Measurements from ENCODE around the gene PRAMEF11.
"Not testable (repeated sequence)": the region's sequence is repeated elsewhere in the genome, so short reads cannot be mapped to it uniquely, and the experiment has no call there.

PRAMEF11 gene

GRCh38 chr1:12831310-12831709 is at the start of gene PRAMEF11:
Gene PRAMEF11 (minus strand): TSS chr1:12831410. CDS start chr1:12828789, 2,621 bp downstream.
- not testable (repeated sequence) for DNase-seq

- not testable (repeated sequence) for DNase-seq
Measured at GRCh38 chr1:12878453-12878852, 47.2 kb upstream of the PRAMEF11 start.

GRCh38 chr1:12863131-12863880 is 32.1 kb upstream of the PRAMEF11 start:
- DNase-seq, result not testable (repeated sequence)

- not testable (repeated sequence) for DNase-seq
Measured at GRCh38 chr1:12856786-12857185, 25.6 kb upstream of the PRAMEF11 start, which contains the start of gene PRAMEF2. Gene PRAMEF2 (plus strand): TSS chr1:12857086. CDS start chr1:12859010, 1,924 bp downstream.

GRCh38 chr1:12851779-12852178 is 20.6 kb upstream of the PRAMEF11 start:
- DNase-seq, result no peak

GRCh38 chr1:12848620-12849019 is 17.4 kb upstream of the PRAMEF11 start, which contains the start of gene HNRNPCL1:
Gene HNRNPCL1 (minus strand): TSS chr1:12848720. CDS start chr1:12848289, 431 bp downstream.
- not testable (repeated sequence) for DNase-seq

GRCh38 chr1:12833251-12833650 is 2.0 kb upstream of the PRAMEF11 start:
- not testable (repeated sequence) for DNase-seq

GRCh38 chr1:12819061-12819460 is 12.1 kb downstream of the PRAMEF11 start:
- DNase-seq, result not testable (repeated sequence)

GRCh38 chr1:12811409-12811784 is 19.8 kb downstream of the PRAMEF11 start:
- no peak for DNase-seq

GRCh38 chr1:12810691-12811408 is 20.4 kb downstream of the PRAMEF11 start:
- DNase-seq, result no peak

- no peak for DNase-seq
Measured at GRCh38 chr1:12809933-12810332, 21.3 kb downstream of the PRAMEF11 start.

GRCh38 chr1:12799730-12800129 is 31.5 kb downstream of the PRAMEF11 start:
- DNase-seq, result no peak

- DNase-seq, result no peak
Measured at GRCh38 chr1:12798911-12799310, 32.3 kb downstream of the PRAMEF11 start.

GRCh38 chr1:12791097-12791496 is 40.1 kb downstream of the PRAMEF11 start, which contains the start of gene PRAMEF1:
Gene PRAMEF1 (plus strand): TSS chr1:12791397. CDS start chr1:12793228, 1,831 bp downstream.
- not testable (repeated sequence) for DNase-seq

- not testable (repeated sequence) for DNase-seq
Measured at GRCh38 chr1:12784729-12785128, 46.5 kb downstream of the PRAMEF11 start.

GRCh38 chr1:12783783-12784182 is 47.4 kb downstream of the PRAMEF11 start:
- DNase-seq, result not testable (repeated sequence)

- DNase-seq, result not testable (repeated sequence)
Measured at GRCh38 chr1:12781488-12781887, 49.7 kb downstream of the PRAMEF11 start.

GRCh38 chr1:12778907-12779306 is 52.3 kb downstream of the PRAMEF11 start:
- DNase-seq, result no peak

- no peak for DNase-seq
Measured at GRCh38 chr1:12778061-12778460, 53.1 kb downstream of the PRAMEF11 start.

- DNase-seq, result no peak
Measured at GRCh38 chr1:12776801-12777557, 54.2 kb downstream of the PRAMEF11 start.

GRCh38 chr1:12775443-12775842 is 55.8 kb downstream of the PRAMEF11 start:
- no peak for DNase-seq

All from nucleus accumbens (tissue), 56 donors.